Neutrophil (primary cell): ENCODE data around the gene ZNF536.

ENCODE experiments used
- H3K27ac ChIP-seq: fragments of 200-600 bp; sonication (generic); 2 replicates; pipeline ENCODE4 v1.5.1; 2016; ENCODE audit warnings: mild to moderate bottlenecking, moderate library complexity
- H3K27me3 ChIP-seq: fragments of 200-600 bp; sonication (generic); 2 replicates; pipeline ENCODE4 v1.6.0; 2016; ENCODE audit warnings: mild to moderate bottlenecking
- H3K36me3 ChIP-seq: fragments of 200-600 bp; sonication (generic); 2 replicates; pipeline ENCODE4 v1.5.1; 2017
- H3K4me1 ChIP-seq, 2 experiments: fragments of 200-600 bp in 1 of 2; sonication (generic) in 1 of 2; 1 replicate in 1 of 2; 2 replicates in 1 of 2; pipeline versions ENCODE4 v1.5.1 to v1.6.1; 2013 to 2016; ENCODE audit warnings: low read depth in 1 of 2, low read length in 1 of 2, mild to moderate bottlenecking in 1 of 2, moderate library complexity in 1 of 2; ENCODE audit not compliant: control insufficient read depth in 1 of 2, insufficient read depth in 1 of 2
- H3K4me3 ChIP-seq, 2 experiments: fragments of 200-600 bp in 1 of 2; sonication (generic) in 1 of 2; 1 replicate in 1 of 2; 2 replicates in 1 of 2; pipeline ENCODE4 v1.5.1; 2013 to 2016; ENCODE audit warnings: low read depth in 1 of 2, low read length in 1 of 2, mild to moderate bottlenecking in 1 of 2, moderate library complexity in 1 of 2
- H3K9me3 ChIP-seq: fragments of 200-600 bp; sonication (generic); 2 replicates; pipeline ENCODE4 v1.5.1; 2016
- TF ChIP-seq, protein P1 (sequence below): fragments of 200-600 bp; sonication (generic); IDR thresholded peaks from 2 replicates; pipeline ENCODE4 v1.5.1; 2016; ENCODE audit warnings: antibody characterized with exemption

Gene ZNF536

DNA sequence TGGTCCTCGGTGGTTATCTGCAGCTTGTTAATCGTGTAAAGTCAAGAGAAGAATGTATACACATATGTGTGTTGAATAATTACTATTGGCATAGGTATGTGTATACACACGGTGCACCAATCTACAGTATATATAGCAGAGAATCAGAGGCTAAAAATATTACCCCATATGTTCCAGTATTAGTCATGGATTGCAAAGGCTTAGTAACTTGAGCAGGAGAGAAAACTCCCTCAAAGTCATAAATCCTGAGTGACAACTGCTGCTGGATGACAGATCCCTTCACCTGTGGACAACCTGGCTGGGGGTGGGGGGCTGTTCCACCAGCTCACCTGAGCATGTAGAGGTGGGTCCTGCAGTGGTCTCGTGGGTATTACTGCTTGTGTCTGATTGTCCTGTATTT, 185.0 kb downstream of the ZNF536 start:
- no peaks in the 10 kb centered on the region for H3K9me3 ChIP-seq
- TF ChIP-seq, protein P1, sequence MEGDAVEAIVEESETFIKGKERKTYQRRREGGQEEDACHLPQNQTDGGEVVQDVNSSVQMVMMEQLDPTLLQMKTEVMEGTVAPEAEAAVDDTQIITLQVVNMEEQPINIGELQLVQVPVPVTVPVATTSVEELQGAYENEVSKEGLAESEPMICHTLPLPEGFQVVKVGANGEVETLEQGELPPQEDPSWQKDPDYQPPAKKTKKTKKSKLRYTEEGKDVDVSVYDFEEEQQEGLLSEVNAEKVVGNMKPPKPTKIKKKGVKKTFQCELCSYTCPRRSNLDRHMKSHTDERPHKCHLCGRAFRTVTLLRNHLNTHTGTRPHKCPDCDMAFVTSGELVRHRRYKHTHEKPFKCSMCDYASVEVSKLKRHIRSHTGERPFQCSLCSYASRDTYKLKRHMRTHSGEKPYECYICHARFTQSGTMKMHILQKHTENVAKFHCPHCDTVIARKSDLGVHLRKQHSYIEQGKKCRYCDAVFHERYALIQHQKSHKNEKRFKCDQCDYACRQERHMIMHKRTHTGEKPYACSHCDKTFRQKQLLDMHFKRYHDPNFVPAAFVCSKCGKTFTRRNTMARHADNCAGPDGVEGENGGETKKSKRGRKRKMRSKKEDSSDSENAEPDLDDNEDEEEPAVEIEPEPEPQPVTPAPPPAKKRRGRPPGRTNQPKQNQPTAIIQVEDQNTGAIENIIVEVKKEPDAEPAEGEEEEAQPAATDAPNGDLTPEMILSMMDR, result no peak
- H3K36me3 ChIP-seq, result no peaks in the 10 kb centered on the region
- H3K4me3 ChIP-seq, result no peak overlapping the region
- no peak overlapping the region for H3K27ac ChIP-seq
- peaks cover 9 to 49% of the 10 kb centered on the region in 2 experiments for H3K4me1 ChIP-seq
- no peaks in the 10 kb centered on the region for H3K27me3 ChIP-seq

GRCh38 chr19:30557927-30558557, 185.9 kb downstream of the ZNF536 start:
- H3K27me3 ChIP-seq, result no peaks in the 10 kb centered on the region
- no peaks in the 10 kb centered on the region for H3K36me3 ChIP-seq
- peaks cover 9 to 49% of the 10 kb centered on the region in 2 experiments for H3K4me1 ChIP-seq
- H3K27ac ChIP-seq, result peak overlapping the region; percentile 51
- TF ChIP-seq, protein P1, result no peak
- no peak overlapping the region for H3K4me3 ChIP-seq
- H3K9me3 ChIP-seq, result no peaks in the 10 kb centered on the region

- peak overlapping the region; percentile 51 for H3K27ac ChIP-seq
- H3K4me1 ChIP-seq, result peaks cover 9 to 49% of the 10 kb centered on the region in 2 experiments
- no peak overlapping the region for H3K4me3 ChIP-seq
- TF ChIP-seq, protein P1, result no peak
- H3K9me3 ChIP-seq, result no peaks in the 10 kb centered on the region
- no peaks in the 10 kb centered on the region for H3K36me3 ChIP-seq
- H3K27me3 ChIP-seq, result no peaks in the 10 kb centered on the region
Measured at GRCh38 chr19:30558793-30559192, 186.6 kb downstream of the ZNF536 start.

GRCh38 chr19:30559446-30559845, 187.3 kb downstream of the ZNF536 start:
- H3K4me1 ChIP-seq, result peaks cover 9 to 46% of the 10 kb centered on the region in 2 experiments
- no peaks in the 10 kb centered on the region for H3K27me3 ChIP-seq
- H3K27ac ChIP-seq, result peak overlapping the region; percentile 51
- no peaks in the 10 kb centered on the region for H3K36me3 ChIP-seq
- TF ChIP-seq, protein P1, result no peak
- H3K4me3 ChIP-seq, result no peak overlapping the region
- no peaks in the 10 kb centered on the region for H3K9me3 ChIP-seq

GRCh38 chr19:30562981-30563380, 190.8 kb downstream of the ZNF536 start:
- no peaks in the 10 kb centered on the region for H3K27me3 ChIP-seq
- H3K4me1 ChIP-seq, result peaks cover 0 to 14% of the 10 kb centered on the region in 2 experiments
- TF ChIP-seq, protein P1, result no peak
- no peaks in the 10 kb centered on the region for H3K36me3 ChIP-seq
- H3K27ac ChIP-seq, result no peak overlapping the region
- H3K4me3 ChIP-seq, result no peak overlapping the region
- no peaks in the 10 kb centered on the region for H3K9me3 ChIP-seq
